ENCODE data around the gene SH2D1B.

The SH2D1B gene

GRCh38 chr1:162372159-162373071, 39.5 kb downstream of the SH2D1B start:
- no peak overlapping the region for H3K4me3 ChIP-seq (ENCODE audit: low read depth, low read length)
- TF ChIP-seq, protein P1, sequence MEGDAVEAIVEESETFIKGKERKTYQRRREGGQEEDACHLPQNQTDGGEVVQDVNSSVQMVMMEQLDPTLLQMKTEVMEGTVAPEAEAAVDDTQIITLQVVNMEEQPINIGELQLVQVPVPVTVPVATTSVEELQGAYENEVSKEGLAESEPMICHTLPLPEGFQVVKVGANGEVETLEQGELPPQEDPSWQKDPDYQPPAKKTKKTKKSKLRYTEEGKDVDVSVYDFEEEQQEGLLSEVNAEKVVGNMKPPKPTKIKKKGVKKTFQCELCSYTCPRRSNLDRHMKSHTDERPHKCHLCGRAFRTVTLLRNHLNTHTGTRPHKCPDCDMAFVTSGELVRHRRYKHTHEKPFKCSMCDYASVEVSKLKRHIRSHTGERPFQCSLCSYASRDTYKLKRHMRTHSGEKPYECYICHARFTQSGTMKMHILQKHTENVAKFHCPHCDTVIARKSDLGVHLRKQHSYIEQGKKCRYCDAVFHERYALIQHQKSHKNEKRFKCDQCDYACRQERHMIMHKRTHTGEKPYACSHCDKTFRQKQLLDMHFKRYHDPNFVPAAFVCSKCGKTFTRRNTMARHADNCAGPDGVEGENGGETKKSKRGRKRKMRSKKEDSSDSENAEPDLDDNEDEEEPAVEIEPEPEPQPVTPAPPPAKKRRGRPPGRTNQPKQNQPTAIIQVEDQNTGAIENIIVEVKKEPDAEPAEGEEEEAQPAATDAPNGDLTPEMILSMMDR (IDR thresholded peaks at IDR 0.05; ENCODE audit: low read depth, low read length): no peak

DNA sequence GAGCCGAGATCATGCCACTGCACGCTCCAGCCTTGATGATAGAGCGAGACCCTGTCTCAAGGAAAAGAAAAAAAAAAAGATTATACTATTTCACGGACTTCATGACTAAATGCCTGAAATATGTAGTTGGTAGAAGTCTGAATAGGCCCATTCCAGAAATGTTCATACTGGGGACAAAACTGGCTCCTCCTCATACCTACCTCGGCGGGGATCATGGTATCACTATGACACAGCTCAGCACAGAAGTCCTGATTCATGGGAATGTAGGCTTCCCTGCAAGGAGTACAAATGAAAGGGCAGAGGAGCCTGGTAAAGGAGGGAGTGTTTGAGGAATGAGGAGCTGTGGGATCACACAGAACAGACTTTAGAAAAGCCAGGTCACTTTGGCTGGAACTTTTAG, 40.3 kb downstream of the SH2D1B start:
- TF ChIP-seq, protein P1 (IDR thresholded peaks at IDR 0.05; ENCODE audit: low read depth, low read length): no peak
- H3K4me3 ChIP-seq (ENCODE audit: low read depth, low read length): no peak overlapping the region

GRCh38 chr1:162370721-162371120, 41.2 kb downstream of the SH2D1B start:
- TF ChIP-seq, protein P1 (IDR thresholded peaks at IDR 0.05; ENCODE audit: low read depth, low read length): no peak
- no peak overlapping the region for H3K4me3 ChIP-seq (ENCODE audit: low read depth, low read length)

DNA sequence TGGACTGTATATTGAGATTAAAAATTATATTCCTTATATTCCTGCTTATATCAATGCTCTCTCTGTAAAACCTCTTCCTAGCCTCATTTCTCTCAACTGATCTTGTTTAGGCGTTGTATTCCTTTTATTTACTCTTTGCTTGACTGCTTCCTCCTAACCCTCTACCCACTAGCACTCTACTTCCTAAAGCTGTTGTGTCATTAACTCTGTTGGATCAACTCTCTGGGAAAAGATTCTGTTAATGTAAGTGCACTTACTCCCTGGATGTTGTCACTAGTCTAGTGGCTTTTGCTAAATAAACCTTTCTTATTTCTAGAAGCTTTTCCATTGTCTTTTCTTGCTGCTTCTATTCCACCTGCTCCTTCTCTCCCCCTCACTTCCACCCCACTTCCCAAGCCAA, 41.8 kb downstream of the SH2D1B start:
- H3K4me3 ChIP-seq (ENCODE audit: low read depth, low read length): no peak overlapping the region
- TF ChIP-seq, protein P1 (IDR thresholded peaks at IDR 0.05; ENCODE audit: low read depth, low read length): no peak

DNA sequence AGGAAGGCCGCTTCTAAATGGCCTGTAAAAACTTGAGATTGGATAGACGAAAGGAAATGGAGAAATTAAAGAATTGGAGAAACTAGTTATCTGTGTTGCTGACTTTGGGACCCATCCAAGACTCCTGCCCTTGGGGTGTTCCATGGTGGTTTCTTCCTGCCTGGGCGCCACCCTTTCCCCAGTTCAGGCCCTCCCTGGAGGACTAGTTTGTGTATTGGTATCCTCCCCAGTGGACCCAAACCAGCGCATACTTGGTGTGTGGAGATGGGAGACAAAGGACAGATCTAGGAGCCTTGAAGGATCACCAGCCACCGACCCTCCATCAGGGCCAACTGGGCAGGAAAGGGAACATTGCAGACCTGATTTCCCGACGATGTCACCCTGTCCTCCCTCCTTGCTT, 42.4 kb downstream of the SH2D1B start:
- H3K4me3 ChIP-seq (ENCODE audit: low read depth, low read length): no peak overlapping the region
- TF ChIP-seq, protein P1 (IDR thresholded peaks at IDR 0.05; ENCODE audit: low read depth, low read length): no peak

- TF ChIP-seq, protein P1 (IDR thresholded peaks at IDR 0.05; ENCODE audit: low read depth, low read length): no peak
- no peak overlapping the region for H3K4me3 ChIP-seq (ENCODE audit: low read depth, low read length)
These were observed 43.5 kb downstream of the SH2D1B start for GRCh38 chr1:162368451-162368850.

- TF ChIP-seq, protein P1 (IDR thresholded peaks at IDR 0.05; ENCODE audit: low read depth, low read length): no peak
- no peak overlapping the region for H3K4me3 ChIP-seq (ENCODE audit: low read depth, low read length)
These were observed 44.2 kb downstream of the SH2D1B start for GRCh38 chr1:162367772-162368171.

Data from WI38 (cell line).